Measurements from ENCODE around the gene IGSF1. TPM values are rescaled to one million over a fixed set of nuclear protein-coding genes. Genes with fewer than 3 reads are reported as not detected.

The IGSF1 gene, protein sequence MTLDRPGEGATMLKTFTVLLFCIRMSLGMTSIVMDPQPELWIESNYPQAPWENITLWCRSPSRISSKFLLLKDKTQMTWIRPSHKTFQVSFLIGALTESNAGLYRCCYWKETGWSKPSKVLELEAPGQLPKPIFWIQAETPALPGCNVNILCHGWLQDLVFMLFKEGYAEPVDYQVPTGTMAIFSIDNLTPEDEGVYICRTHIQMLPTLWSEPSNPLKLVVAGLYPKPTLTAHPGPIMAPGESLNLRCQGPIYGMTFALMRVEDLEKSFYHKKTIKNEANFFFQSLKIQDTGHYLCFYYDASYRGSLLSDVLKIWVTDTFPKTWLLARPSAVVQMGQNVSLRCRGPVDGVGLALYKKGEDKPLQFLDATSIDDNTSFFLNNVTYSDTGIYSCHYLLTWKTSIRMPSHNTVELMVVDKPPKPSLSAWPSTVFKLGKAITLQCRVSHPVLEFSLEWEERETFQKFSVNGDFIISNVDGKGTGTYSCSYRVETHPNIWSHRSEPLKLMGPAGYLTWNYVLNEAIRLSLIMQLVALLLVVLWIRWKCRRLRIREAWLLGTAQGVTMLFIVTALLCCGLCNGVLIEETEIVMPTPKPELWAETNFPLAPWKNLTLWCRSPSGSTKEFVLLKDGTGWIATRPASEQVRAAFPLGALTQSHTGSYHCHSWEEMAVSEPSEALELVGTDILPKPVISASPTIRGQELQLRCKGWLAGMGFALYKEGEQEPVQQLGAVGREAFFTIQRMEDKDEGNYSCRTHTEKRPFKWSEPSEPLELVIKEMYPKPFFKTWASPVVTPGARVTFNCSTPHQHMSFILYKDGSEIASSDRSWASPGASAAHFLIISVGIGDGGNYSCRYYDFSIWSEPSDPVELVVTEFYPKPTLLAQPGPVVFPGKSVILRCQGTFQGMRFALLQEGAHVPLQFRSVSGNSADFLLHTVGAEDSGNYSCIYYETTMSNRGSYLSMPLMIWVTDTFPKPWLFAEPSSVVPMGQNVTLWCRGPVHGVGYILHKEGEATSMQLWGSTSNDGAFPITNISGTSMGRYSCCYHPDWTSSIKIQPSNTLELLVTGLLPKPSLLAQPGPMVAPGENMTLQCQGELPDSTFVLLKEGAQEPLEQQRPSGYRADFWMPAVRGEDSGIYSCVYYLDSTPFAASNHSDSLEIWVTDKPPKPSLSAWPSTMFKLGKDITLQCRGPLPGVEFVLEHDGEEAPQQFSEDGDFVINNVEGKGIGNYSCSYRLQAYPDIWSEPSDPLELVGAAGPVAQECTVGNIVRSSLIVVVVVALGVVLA (N-terminal part only)
- total RNA-seq: not detected

DNA sequence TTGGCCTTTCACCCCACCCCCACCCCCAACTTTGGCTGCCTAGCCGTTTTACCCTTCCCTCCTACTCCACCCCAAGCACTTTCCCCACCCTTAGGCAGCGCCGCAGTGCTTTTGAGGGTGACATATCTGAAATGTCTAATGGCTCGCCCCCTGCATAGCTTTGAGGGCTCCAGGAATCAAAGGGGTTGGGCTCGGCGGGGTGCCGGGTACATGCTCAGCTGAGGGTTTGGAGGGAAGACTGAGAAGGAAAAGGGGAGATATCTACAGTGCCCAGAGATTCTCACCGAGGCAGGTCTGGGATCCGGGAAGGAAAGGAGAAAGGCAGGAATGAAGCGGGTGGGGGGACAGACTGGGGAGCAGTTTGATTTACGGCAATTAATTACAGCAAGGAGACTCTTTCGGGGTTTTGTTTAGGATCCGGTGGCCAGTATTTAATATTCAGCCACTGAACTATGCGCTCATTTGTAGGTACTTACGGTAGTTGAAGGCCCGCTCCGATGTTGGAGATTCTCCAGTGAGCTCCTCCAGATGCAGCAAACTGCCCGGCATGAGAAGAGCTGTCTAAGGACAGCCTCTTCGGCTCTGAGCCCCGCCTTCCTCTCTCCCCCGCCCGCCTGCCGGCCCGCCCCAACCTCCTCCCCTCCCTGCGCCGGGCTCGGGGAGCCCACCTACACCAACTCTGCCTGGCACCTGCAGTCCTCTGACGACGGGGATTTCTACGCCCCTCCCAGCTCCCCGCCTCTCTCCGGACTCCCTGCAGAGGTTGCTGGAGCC, at the start of gene IGSF1:
Gene IGSF1, minus strand, starts transcription at position 569 of the 774 bp plus-strand sequence. CDS start 2,632 bp downstream, outside the sequence.
- no peak for DNase-seq

GRCh38 chrX:131332331-131332730, 43.2 kb upstream of the IGSF1 start:
- DNase-seq: no peak

DNA sequence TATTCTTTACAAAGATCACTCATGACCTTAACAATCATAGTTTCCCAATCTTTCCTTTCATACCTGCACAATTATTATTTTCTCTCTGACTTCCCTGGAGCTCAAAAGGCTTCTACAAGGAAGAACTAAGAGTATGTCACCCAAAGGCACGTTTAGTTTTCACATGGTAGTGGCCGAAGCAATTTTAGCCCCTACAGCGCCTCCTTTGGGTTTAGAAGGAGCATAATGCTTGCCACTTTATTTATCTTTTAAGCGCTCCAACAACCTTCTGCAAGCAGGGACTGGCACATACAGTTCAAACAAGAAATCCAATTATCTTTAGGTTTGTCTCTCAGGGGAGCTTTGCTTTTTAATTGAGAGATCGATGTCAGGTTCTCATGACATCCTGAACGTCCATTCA, 42.0 kb upstream of the IGSF1 start:
- no peak for DNase-seq

GRCh38 chrX:131330735-131331134, 41.6 kb upstream of the IGSF1 start:
- DNase-seq: no peak

DNA sequence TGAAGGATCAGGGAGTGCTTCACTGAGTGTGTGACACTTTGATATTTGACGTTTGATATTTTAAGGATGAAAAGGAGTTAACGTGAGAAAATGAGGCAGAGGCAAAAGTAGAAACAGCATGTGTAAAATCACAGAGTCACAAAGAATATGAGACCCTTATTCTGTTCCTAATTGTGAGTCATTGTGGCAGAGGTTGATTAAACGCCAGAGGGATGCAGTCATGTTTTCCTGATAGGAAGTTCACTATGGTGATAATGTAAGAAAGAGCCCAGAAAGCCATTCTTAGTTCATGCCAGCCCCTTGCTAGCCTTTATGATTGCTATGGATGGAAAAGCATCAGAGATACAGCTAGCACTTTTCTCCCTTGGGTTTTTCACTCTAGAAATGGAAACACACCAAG, 33.5 kb upstream of the IGSF1 start:
- no peak for DNase-seq

DNA sequence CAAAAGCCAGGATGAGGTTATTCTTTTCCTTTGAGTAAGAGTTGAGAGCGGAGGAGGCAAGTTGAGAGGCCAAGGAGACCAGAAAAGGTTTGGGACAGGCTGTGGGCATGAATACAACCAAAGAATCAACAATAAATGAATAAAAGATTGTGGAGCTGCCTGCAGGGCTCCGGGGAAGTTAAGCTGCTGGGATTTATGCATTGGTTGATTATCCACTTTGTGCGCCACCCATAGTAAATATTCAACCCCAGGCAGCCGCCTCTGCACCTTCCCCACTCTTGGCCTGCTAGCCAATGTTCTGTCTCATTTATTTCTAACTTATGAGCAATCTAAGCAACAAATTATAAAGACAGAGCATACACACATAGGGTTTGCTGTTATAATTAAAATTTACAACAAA, 28.2 kb upstream of the IGSF1 start:
- no peak for DNase-seq

DNA sequence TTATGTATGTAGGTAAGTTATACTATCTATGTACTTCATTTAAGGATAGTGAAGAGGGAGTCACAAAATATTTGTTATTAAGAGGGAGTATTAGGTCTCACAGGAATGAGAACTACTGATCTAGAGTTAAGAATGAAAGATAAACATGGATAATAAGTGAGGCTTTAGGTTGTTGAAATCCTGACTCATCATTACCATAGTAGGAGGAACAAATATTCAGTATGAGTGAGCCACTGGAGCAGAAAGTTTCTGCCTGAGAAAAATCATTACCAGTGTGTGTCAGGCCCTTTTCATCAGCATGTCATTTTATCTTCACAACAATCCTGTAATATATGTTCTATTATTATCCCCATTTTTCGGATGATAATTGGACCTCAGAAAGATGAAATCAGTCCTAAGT, 27.2 kb upstream of the IGSF1 start:
- no peak for DNase-seq

GRCh38 chrX:131308980-131309379, 19.9 kb upstream of the IGSF1 start:
- DNase-seq: no peak

GRCh38 chrX:131306601-131307000, 17.5 kb upstream of the IGSF1 start:
- no peak for DNase-seq

GRCh38 chrX:131305926-131306325, 16.8 kb upstream of the IGSF1 start:
- DNase-seq: no peak

DNA sequence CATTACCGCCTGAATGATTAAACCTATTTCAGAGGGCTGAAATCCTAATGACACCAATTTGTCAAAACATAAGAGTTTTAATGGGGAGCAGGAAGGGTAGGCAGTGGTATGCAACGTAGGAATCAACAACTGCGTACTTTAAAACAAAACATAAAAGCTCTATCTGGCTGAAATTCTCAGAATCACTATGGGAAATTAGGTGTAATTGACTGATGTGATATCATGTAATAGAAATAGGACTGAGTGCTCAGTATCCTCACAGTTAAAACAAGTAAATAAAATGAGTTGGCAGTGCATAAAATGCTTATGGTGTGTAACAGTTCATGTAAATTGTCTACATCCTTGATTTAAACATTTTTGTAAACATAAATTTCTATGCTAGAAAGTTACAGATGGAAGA, 13.6 kb upstream of the IGSF1 start:
- DNase-seq: no peak

- DNase-seq: no peak
Measured at GRCh38 chrX:131301155-131301554, 12.0 kb upstream of the IGSF1 start.

GRCh38 chrX:131298846-131299245, 9.7 kb upstream of the IGSF1 start:
- DNase-seq: no peak

GRCh38 chrX:131298036-131298435, 8.9 kb upstream of the IGSF1 start:
- DNase-seq: no peak

- DNase-seq: no peak
Measured at GRCh38 chrX:131289527-131289926, 421 bp upstream of the IGSF1 start.

GRCh38 chrX:131288188-131288587, 918 bp downstream of the IGSF1 start:
- DNase-seq: no peak

GRCh38 chrX:131287560-131288179, 1.4 kb downstream of the IGSF1 start:
- no peak for DNase-seq

- no peak for DNase-seq
Measured at GRCh38 chrX:131279617-131280016, 9.5 kb downstream of the IGSF1 start.

GRCh38 chrX:131279197-131279596, 9.9 kb downstream of the IGSF1 start:
- no peak for DNase-seq

DNA sequence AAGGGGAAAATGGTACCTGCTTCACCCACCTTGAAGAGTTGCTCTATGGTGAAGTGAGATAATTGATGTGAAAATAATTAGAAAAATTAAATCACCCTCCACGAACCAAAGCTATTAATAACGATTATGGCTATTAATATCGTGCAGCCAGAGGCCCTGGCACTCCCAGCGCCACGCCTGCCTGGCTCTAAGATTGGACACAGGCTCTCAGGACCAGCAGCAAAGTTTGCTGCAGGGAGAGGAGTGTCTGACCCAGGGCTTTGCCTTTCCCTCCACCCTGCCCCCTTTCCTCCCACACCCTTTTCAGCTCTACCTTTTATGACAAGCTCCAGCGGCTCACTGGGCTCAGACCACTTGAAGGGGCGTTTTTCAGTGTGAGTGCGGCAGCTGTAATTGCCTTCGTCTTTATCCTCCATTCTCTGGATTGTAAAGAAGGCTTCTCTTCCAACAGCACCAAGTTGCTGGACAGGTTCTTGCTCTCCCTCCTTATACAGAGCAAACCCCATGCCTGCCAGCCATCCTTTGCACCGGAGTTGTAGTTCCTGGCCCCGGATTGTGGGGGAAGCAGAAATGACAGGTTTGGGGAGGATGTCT, 11.5 kb downstream of the IGSF1 start:
- DNase-seq: no peak

GRCh38 chrX:131273011-131273410, 16.1 kb downstream of the IGSF1 start:
- DNase-seq: no peak
